Activated T-cell treated with anti-CD3 and anti-CD28 coated beads, Interleukin-2, amount 50 U/mL, for 48 hours (primary cell): ENCODE measurements around the gene SV2C.
A peak's percentile ranks its signal among the peaks of the same experiment; 100 is the strongest.
"Not testable (repeated sequence)": the region's sequence is repeated elsewhere in the genome, so short reads cannot be mapped to it uniquely, and the experiment has no call there.

Source experiments
- DNase-seq, 2 experiments: peaks; one replicate each; pipeline ENCODE4 v3.0.0-alpha.2; 2020

SV2C gene, protein sequence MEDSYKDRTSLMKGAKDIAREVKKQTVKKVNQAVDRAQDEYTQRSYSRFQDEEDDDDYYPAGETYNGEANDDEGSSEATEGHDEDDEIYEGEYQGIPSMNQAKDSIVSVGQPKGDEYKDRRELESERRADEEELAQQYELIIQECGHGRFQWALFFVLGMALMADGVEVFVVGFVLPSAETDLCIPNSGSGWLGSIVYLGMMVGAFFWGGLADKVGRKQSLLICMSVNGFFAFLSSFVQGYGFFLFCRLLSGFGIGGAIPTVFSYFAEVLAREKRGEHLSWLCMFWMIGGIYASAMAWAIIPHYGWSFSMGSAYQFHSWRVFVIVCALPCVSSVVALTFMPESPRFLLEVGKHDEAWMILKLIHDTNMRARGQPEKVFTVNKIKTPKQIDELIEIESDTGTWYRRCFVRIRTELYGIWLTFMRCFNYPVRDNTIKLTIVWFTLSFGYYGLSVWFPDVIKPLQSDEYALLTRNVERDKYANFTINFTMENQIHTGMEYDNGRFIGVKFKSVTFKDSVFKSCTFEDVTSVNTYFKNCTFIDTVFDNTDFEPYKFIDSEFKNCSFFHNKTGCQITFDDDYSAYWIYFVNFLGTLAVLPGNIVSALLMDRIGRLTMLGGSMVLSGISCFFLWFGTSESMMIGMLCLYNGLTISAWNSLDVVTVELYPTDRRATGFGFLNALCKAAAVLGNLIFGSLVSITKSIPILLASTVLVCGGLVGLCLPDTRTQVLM

DNA sequence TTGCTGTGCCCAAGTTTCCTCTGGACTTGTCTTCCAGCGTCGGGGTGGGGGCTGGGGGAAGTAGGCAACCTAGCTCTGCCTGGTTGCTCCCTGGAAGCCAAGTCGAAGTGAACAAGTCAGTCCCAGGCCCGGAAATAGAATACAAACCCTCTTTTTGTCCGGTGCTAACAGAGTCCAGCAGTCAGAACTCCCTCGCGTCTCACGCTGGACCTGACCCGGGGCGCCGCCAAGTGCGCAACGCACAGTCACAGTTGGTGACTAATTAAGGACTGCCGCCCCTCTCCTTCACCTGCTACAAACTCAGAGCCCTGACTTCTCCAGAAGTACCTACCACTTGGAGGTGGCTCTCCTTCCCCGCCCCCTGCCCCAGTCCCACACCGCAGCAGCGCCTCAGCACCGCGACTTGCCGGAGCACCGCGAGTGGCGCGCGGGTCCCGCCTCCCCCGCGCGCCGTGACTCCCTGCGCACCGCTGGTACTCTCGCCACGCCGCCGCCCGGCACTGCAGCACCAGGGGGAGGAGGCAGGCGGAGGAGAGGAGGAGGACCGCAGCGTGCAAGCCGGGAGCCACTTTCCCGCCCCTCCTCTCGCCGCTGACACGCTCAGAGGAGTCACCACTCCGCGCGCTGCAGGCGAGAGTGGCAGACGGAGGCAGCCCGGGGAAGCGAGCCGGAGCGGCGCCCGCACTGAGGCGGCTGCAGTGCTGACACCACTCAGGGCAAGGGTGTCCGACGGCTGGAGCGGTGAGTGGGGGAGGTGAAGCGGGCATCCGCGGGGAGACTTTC lies at the start of gene SV2C:
SV2C (plus strand) TSS at position 612 of the 783 bp plus-strand sequence. CDS start 48,368 bp downstream, outside the sequence.
- DNase-seq = peak; percentile 61 to 71

- peak; percentile 20 to 27 for DNase-seq
Observed at GRCh38 chr5:76037736-76038151, 45.4 kb upstream of the SV2C start.

- no peak for DNase-seq
Observed at GRCh38 chr5:76038212-76038611, 45.0 kb upstream of the SV2C start.

GRCh38 chr5:76040806-76041205 lies 42.4 kb upstream of the SV2C start:
- no peak for DNase-seq

DNA sequence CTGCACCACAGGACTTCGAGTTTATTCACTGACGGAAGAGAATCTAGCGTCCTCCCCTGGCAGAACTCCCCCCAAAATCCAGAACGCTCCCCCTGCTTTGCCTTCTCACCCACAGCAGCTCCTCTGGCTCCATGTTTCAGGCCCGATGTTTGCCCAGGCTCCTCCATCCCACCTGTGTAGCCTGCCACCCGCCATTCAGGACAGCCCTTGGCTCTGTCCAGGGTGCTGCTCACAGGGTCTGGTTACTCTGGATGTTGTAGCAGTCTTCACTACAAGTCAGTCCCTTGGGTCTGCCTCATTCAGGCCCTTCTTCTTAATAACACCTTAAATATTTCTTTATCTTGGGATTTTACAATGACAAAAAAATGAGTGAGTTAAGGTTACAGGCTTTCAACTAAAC lies 41.3 kb upstream of the SV2C start:
- DNase-seq = no peak

DNA sequence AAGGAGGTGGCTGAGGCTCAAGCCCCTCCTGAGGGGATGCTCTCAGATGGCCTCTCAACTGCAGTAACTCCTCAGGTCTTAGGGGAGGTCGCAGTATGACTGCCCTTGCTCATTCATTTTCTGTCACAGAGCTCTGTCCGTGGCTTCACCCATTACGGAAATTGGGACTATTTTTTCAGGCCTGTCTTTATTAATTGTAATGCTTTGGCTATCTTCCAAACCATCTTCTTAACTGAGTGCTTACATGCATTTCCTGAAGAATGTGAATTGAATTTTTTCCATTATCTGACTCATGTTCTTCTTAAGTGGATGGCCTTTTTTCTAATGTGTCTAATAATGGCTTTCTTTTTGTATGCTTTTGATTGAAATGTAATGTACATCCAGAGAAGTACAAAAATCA lies 36.4 kb upstream of the SV2C start:
- no peak for DNase-seq

- DNase-seq = no peak
Observed at GRCh38 chr5:76050134-76050533, 33.0 kb upstream of the SV2C start.

DNA sequence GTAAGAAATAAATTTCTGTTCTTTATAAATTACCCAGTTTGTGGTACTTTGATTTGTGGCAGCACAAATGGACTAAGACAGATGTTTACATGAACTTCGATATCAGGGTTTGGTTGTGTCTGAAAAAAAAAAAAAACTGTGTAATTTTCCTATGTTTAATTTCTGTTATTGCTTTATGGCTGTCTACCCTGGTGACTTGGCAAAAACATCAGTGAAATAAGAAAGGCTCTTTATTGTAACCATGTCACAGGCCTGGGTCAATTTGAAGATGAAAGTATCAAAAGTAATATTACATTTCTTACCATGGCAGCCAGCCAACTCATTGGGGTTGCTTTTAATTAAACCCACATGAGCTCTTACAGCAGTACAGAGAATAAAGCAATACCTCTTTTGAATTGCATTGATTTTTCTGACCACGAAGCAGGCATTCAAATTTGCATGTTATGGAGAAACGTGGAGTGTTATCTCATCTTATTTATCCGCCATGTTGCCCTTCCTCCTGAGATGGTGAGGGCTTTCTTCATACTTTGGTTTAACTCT lies 20.6 kb upstream of the SV2C start:
- DNase-seq = no peak

- DNase-seq = no peak
Observed at GRCh38 chr5:76065258-76065657, 17.9 kb upstream of the SV2C start.

GRCh38 chr5:76069061-76069735 lies 14.0 kb upstream of the SV2C start:
- DNase-seq = no peak

DNA sequence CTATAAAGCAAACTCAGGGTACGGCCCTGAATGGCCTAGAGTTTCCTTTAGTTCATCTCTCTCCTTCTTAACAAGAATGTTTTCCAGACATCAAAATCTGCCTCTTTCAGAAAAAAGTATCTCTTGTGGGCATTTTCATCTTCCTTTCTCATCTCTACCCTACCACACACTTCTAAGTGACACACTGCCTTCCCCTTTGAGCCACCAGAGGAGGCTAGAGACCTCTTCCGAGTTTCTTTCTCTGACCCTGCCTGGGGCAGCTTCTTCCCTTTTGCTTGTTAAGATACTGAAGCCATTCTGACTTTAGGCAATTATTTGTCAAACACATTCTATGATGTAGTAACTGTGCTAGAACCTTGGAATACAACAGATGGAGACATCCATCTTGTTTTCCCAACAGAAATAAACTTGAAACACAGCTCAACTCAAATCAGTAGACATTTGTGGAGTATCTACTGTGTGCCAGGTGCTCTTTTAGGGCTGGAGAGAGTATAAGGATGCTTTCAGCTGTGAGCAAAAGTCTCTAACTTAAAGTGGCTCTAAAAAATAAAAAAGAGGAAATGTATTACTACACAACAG lies 8.6 kb upstream of the SV2C start:
- DNase-seq = peak; percentile 19 to 35

- peak; percentile 23 to 29 for DNase-seq
Observed at GRCh38 chr5:76081811-76082771, 1.1 kb upstream of the SV2C start.

DNA sequence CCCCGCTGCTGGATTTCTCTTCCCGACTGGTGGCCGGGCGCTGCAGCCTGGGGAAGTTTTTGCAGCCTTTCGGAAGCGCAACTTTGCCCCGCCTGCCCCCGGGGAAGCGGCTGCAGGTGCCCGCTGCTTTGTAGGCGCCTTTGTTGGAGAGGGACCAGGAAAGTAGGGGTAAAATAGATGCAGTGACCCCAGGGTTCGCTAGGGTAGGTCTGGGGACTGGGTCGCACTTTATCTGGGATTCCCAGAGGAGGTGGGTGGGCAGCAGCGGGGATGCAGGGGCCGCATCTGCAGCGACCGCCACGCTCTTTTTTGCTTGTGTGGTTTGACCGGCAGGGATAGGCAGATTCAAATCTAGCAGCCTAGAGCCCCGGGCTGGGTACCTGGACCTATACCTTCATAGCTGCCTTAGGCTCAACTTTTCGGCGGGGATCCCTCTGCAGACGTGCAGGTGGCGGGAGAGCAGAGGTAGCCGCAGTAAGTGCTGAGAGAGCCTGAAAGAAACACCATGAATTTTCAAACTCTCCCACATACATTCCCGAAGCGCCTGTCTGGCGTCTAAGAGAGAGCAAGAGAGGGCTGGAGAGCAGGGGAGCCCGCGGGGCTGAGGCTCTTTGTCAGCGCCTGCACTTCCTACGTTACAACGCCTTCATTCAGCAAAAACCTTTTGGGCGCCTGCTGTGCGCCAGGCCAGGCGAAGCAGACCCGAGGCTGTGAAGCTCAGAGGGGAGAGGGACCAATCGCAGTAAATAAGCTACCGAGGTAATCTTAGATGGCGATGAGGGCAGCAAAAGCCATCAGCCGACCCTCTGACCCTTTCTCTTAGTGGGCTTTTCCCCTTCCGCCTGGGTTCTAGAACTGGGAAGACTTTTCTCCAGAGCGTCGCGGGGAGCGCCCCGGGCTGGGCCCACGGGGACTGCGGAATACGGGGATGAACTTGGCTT lies 642 bp downstream of the SV2C start:
- peak; percentile 49 to 54 for DNase-seq

DNA sequence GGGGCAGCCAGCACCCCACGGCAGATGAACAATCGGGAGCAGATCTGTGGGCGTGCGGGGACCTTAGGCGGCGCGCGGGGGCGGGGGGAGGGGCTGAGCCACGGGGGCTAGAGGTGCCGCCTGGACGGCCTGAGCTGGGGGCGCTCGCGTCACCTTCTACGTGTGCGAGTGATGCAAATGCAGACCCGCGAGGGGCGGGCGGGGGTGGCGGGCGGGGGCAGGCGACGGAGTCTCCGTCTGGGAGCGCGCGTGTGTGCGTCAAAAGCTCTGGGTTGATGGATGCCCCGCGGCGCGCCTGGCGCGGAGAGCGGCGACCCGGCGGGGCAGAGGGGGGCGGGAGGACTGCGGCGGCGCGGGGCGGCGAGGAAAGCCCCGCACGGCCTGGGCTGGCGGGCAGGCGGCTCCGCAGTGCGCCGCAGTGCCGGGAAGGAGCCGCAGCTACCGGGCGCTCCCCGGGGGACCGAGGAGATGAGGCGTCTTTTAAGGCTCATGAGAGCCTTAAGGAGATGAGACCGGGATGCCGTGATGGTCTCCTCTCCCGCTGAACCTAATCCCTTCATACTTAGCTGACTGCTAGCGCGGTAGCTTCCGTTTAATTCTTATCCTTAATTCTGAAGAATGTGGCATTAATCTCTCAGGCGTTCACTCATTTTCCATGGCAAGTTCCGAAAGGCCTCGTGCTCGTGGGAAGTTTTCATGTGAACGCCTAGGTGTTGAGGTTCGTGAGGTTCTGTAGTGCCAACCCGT lies 1.5 kb downstream of the SV2C start:
- DNase-seq = peak; percentile 18 to 23

DNA sequence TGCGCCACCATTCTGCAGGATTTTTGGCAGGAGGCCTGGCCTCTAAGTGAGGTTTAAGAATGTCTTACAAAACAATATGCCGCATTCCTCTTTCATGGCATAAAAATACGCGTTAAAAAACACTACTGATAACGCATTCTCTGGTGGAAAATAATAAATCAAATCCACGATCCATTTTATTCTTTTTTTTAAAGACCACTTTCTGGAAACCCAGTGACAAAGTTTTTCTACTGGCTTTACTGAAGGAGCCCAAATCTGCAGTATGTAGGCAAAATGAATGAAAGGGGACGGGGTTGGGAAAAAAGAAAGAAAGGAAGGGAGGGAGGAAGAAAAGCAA lies 2.0 kb downstream of the SV2C start:
- no peak for DNase-seq

DNA sequence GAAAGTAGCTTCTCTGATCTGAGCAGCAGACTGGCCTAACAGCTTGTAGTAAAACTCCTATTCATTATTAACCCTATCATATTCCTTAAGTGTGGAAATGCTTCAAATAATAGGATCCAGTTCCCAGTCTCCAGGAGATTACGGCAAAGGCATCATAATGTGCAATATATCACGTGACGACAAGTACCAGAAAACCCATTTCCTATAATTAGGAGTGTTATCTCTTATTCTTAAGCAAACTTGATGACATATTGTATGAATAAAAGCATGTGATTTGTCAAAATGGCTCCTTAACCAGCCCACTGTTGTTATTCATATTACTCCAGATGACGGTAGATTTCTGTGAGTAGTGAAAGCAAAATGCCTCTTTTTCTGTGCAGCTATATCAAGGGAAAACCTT lies 2.9 kb downstream of the SV2C start:
- DNase-seq = no peak

DNA sequence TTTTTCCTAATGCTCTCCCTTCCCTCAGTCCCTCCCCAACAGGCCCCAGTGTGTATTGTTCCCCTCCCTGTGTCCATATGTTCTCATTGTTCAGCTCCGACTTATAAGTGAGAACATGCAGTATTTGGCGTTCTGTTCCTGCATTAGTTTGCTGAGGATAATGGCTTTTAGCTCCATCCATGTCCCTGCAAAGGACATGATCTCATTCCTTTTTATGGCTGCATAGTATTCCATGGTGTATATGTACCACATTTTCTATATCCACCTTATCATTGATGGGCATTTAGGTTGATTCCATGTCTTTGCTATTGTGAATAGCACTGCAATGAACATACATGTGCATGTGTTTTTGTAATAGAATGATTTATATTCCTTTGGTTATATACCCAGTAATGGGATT lies 6.0 kb downstream of the SV2C start:
- DNase-seq = not testable (repeated sequence)

DNA sequence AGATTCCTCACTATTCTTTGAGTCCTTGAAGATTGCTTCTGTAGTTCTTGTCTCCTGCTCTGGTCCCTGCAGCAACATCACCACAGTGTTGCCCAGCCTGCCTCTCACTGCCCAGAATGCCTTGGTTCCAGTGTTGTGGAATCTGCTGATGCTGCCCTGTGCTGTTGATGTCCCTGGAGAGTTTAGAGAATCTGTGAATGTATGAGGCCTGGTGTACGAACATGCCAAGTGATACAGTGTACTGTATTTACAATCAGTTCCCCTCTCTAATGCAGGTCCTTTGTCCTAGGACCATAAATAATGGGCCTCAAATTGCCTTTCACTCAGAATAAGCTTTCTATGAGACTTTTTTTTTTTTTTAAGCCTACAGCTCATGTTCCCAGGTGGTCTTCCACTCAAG lies 8.2 kb downstream of the SV2C start:
- no peak for DNase-seq

GRCh38 chr5:76099286-76099702 lies 16.1 kb downstream of the SV2C start:
- no peak for DNase-seq
